Measurements from ENCODE around the gene CHTF18. TPM values are rescaled to one million over a fixed set of nuclear protein-coding genes. Genes with fewer than 3 reads are reported as not detected.
"Not testable (repeated sequence)": the region's sequence is repeated elsewhere in the genome, so short reads cannot be mapped to it uniquely, and the experiment has no call there.

CHTF18 gene
- total and polyA plus RNA-seq, 8 donors: 5.4 to 61.6 (median 8.0) TPM

GRCh38 chr16:818132-818531, 29.7 kb downstream of the CHTF18 start:
- no peak for TF ChIP-seq CTCF (IDR thresholded peaks at IDR 0.05)
- Histone ChIP-seq H3K27me3 (peaks cover 0 to 15% (median under 1%) of the 10 kb centered on the region in 4 donors), H3K36me3 (no peaks in the 10 kb centered on the region), H3K4me3 (no peak overlapping the region), H3K4me1 (no peaks in the 10 kb centered on the region), H3K9me3 (no peaks in the 10 kb centered on the region), H3K27ac (no peak overlapping the region)
- intact Hi-C loops (cut with DNase I): loop anchor here in 2 of 3 donors (5.0 to 10.0 kb wide), 2 partner anchors 234 to 377 kb away; no protein-coding TSS in a partner anchor
- 64 to 78% methylated on average over 8 of the region's 8 CpGs for WGBS, 2 donors
- FAIRE-seq: no peak
- ATAC-seq: no peak
- no peak for DNase-seq

GRCh38 chr16:818592-818991, 30.2 kb downstream of the CHTF18 start:
- Histone ChIP-seq H3K27ac (no peak overlapping the region), H3K4me1 (no peaks in the 10 kb centered on the region), H3K27me3 (peaks cover 0 to 11% (median 0%) of the 10 kb centered on the region in 4 donors), H3K4me3 (no peak overlapping the region), H3K36me3 (no peaks in the 10 kb centered on the region), H3K9me3 (no peaks in the 10 kb centered on the region)
- TF ChIP-seq CTCF (IDR thresholded peaks at IDR 0.05): no peak
- intact Hi-C loops (cut with DNase I): loop anchor here in 2 of 3 donors (5.0 to 10.0 kb wide), 2 partner anchors 234 to 376 kb away; no protein-coding TSS in a partner anchor
- DNase-seq (no peak), ATAC-seq (no peak), FAIRE-seq (no peak)
- 59% methylated on average over 2 of the region's 2 CpGs for WGBS, 2 donors

GRCh38 chr16:819336-820043, 31.1 kb downstream of the CHTF18 start:
- H3K27me3 ChIP-seq: peaks cover 0 to 3% (median 0%) of the 10 kb centered on the region in 4 donors
- FAIRE-seq: no peak
- TF ChIP-seq CTCF (IDR thresholded peaks at IDR 0.05): no peak
- intact Hi-C loops (cut with DNase I): loop anchor here in 2 of 3 donors (5.0 to 10.0 kb wide), 2 partner anchors 233 to 375 kb away; no protein-coding TSS in a partner anchor
- DNase-seq: no peak
- ATAC-seq: no peak
- H3K4me1 ChIP-seq: no peaks in the 10 kb centered on the region
- H3K9me3 ChIP-seq: no peaks in the 10 kb centered on the region
- no peak overlapping the region for H3K4me3 ChIP-seq
- H3K27ac ChIP-seq: no peak overlapping the region
- H3K36me3 ChIP-seq: no peaks in the 10 kb centered on the region
- WGBS, 2 donors: 48 to 56% methylated on average over 23 of the region's 23 CpGs

- H3K27me3 ChIP-seq; FAIRE-seq; H3K36me3 ChIP-seq; H3K4me3 ChIP-seq; DNase-seq; intact Hi-C loops (cut with DNase I); H3K27ac ChIP-seq; H3K4me1 ChIP-seq; H3K9me3 ChIP-seq; ATAC-seq: not testable (repeated sequence)
- 61 to 76% methylated on average over 10 of the region's 10 CpGs for WGBS, 2 donors
These were observed 31.6 kb downstream of the CHTF18 start for GRCh38 chr16:820044-820408.

GRCh38 chr16:820748-821147, 32.3 kb downstream of the CHTF18 start:
- DNase-seq (no peak), FAIRE-seq (no peak), ATAC-seq (no peak)
- Histone ChIP-seq H3K9me3 (no peaks in the 10 kb centered on the region), H3K4me3 (no peak overlapping the region), H3K36me3 (no peaks in the 10 kb centered on the region), H3K27me3 (peaks cover 0 to 3% (median 0%) of the 10 kb centered on the region in 4 donors), H3K27ac (no peak overlapping the region), H3K4me1 (no peaks in the 10 kb centered on the region)
- no peak for TF ChIP-seq CTCF (IDR thresholded peaks at IDR 0.05)
- 68 to 69% methylated on average over 12 of the region's 12 CpGs for WGBS, 2 donors
- intact Hi-C loops (cut with DNase I): no loop called here
